HG02610 (cell line): Measurements from ENCODE around the gene CCDC178.

Source experiments
- ATAC-seq: cut with Tn5 transposase; IDR thresholded peaks from one replicate; pipeline ENCODE4 v1.9.1; 2021; ENCODE audit warnings: mild to moderate bottlenecking, moderate library complexity; ENCODE audit not compliant: unreplicated experiment

CCDC178 gene

DNA sequence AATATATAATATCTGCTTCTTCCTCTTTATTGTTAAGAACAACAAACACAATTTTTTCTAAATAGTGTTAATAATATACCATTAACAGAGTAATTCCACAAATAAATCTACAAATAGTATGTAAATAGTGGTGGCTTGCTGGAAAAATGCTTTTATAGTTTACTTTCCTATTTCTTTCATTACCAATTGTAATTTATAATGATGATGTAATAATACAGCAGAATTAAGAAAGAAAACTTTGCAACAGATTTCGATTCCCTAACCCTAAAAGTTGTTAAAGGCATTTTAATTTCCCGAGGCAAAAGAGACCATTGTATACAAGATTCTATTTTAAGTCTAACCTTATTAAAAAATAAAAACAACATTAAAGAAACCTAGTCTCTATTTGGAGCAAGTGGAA, 307.9 kb downstream of the CCDC178 start:
- ATAC-seq, result no peak

DNA sequence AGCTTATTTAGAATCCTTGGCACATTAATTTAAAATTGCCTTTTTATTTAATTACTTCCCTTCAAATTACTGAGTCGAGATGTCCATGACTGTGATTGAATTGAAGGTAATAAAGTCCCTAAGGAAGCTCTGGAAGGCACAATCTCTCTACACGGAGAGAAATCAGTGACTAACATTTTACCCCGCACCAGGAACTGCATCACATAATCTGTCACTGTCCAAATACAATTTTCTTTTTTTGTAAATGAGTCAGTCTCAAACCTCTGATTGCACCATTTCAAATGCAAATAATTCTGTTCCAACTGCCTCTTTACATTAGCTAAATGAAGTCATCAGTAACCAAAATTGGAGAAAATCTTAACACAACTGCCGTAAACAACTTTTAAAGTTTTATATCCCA, 311.9 kb downstream of the CCDC178 start:
- no peak for ATAC-seq

DNA sequence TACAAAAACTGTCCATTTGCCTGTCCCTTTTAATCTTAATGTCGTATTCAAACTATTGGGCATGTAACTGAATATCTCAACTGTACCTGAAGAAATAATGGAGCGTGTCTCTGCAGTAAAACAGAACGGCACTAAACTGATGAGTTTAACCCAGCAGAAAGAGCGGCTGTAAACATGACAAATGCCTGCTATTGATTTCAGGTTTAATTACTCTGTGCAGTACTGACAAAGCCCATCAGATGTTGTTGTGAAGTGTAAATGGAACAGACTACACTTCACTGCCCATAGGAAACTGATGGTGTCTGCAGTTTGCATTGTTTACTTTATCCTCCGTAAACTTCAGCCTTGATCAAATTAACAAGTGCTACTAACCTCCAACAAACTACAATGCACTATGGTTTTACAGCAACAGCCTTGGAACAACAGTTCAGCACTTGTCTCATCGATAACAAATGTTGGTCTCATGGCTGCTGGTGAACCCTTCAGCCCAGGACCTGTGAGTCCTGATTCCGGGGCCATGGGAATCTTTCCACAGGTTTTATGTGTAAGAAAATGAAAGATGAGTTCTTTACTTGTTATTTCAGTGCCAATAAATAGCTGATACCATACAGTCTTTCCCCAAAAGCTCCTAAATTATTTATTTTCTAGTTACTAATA, 316.5 kb downstream of the CCDC178 start:
- ATAC-seq, result no peak

DNA sequence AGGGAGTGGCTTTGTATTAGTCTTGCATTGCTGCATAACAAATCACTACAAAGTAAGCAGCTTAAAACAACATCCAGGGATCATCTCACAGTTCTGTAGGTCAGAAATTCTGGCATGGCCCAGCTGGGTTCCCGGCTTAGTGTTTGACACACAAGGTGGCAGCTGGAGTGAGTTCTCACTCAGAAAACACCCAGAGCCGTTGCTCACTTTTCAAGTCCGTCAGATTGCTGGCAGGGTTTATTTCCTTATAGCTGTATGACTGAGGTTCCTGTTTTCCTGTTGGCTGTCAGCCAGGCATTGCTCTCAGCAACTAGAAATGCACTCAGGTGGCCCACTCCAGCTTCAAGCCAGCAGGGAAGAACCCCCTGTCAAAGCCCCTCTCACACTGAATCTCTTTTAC, 324.1 kb downstream of the CCDC178 start:
- ATAC-seq, result no peak

DNA sequence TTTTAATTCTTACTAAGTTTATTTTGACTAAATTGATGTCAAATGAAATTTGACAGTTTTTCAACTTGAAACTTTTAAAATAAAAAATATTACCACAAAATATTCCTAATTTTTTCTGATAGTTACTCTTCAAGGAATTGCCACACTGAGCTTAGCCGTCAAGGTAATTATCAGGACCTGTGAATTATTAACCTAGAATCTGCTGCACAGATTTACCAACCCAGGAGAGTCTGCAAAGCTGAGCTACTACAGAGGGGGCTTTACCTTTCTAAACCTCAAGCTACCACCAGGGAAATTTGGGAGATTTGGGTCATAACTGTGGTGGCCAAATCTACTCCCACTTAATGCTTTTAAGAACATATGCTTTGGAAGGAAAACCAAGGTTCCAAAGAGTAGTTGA, 324.6 kb downstream of the CCDC178 start:
- ATAC-seq, result no peak

DNA sequence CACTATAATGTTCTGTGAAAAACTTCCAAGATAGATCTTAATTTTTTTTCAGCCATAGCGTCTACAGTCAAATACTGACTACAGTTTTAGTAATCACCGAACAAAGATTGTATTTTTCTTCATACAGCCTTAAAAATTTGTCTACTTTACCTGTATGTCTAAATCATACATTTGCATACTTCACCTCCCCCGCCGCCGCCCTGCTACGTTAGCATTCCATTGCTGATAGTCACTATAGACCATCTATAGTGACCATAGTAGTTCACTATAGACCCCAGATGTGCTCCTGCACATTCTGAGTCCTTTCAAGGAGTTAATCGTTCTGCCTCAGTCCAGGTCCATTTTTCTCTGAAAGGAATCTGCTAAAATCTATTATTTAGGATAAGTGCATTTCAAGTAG, 325.0 kb downstream of the CCDC178 start:
- no peak for ATAC-seq

DNA sequence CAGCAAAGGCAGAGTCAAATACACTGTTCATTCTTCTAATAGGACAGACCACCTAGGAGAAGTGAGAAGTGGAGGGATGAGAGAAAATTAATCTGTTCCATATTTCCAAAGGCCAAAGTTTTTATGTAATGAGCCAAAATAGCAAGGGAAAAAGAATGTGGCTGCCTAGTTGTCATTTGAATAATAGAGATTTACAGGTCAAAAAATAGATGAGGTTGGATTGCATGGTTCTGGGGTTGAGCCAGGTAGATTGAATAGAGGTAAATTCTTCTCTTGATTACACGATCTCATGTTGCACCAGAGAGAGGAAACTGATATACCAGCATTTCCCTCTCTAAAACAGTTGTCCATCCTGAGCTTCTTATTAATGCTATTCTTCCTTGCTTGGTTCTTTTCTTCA, 325.8 kb downstream of the CCDC178 start:
- ATAC-seq, result no peak

DNA sequence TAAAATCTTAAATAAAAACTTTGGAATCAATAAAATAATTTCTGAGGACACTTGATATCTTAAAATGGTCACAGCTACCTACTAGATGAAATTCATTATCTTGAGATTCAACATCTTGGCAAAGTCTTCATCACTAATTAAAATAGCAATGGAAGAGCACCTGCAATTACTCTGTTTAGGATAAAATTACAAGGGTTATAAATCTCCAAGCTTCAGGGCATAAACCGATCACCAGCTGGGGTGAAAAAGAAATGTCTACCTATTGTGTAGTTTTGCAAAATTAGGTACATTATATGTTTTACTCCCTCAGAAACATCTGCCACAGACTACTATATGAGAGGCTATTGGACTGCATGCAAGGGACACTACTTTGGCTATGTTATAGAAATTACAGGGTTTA, 327.1 kb downstream of the CCDC178 start:
- no peak for ATAC-seq

DNA sequence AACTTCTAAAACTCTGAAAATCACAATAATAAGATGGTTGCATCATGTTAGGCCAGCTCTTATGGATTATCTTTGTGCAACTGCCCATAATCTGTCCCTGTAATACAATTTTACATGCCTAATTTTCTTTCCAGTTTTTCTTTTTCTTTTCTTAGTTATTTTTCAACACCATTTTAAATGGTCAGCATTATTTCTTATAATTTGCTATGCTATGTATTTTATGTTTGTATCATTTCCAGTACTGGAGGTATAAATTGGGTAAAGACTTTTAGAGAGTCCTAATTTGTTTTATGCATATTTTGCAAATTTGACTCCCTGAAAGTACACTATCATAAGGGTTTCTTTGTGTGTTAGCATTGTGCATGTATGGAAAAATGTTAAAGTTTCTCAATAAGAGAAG, 333.0 kb downstream of the CCDC178 start:
- ATAC-seq, result no peak

DNA sequence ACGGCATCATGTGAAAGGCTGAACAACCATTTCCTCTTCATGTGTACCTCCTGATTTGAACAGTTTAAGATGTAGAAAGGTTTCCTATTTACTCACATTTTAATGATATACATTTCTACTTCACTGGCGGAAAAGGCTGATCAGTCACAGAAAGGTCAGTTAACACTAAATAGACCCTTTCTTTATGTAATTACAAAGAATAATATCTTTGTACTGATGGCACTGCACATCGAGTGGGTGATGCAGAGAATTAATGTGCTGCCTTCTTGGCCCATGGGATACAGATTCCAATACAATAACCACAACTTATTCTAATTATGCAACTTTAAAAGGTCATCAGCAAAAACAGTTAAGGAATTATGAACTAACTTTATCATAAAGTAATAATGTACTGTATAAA, 339.2 kb downstream of the CCDC178 start:
- no peak for ATAC-seq

DNA sequence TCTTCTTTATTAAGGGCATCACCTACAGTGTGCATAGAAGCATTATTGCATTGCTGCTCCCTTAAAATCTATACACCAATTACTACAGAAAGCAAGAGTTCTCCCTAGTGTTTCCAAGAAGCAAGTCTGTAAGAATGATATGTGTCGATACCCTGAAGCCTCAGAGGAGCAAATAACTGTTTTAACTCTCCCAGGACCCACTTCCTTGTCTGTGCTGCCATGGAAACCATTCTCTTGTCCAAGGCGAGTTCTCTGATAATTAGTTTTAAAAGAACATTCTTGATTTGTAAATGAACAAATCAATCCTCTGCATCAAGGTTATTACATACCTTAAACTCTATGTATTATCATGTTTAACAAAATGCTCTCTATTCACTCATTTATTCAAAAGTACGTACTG, 340.9 kb downstream of the CCDC178 start:
- ATAC-seq, result no peak

DNA sequence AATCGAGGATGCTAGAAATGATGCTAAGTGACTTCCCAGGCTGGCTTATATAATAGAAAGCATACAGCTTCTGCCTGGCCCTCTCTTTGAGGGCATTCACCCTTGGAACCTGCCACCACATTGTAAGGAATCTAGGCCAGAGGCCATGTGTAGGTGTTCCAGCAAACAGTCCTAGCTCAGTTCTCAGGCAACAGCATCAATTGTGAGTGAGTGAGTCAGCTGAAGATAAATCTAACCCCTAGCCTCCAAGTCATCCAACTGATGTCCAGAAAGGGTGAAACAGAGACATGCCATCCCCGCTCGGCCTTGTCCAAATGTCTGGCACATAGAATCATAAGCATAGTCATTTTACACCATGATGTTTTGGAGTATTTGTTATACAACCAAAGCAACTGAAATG, 343.4 kb downstream of the CCDC178 start:
- ATAC-seq, result no peak

DNA sequence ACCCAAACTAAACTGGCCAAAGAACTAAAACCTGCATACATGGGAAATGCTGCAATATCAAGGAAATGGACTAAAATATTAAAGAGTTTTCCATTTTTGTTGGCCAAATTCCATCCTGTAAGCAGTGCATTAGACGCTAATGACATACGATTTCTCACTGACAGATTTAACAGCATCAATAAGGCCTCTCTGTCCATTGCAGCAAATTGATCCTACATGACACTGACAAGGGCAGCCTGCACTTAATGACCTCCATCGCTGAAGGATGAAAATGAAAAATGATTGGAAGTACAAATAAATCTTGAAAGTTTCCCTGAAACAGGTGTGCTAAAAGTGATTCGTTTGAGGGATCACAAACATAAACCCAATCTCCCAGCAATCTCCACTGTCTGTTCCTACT, 350.1 kb downstream of the CCDC178 start:
- no peak for ATAC-seq

DNA sequence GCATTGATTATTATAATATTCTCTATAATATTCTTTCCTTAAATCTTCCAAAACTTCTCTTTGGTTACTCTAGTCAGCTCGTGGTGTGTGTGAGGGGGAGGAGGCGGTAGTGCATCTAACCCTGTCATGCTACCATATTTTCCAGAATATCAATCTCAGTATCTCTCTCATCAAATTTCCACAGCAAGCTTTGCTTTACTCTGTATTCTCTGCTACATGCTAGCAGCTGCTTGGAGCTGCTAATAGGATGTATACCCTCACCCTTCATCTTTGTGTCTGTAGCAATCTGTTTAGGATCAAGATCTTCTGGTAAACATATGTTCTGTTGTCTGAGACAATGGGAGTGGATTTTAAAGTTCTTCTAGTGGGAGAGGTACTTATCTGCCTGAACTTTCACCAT, 363.9 kb downstream of the CCDC178 start:
- no peak for ATAC-seq

DNA sequence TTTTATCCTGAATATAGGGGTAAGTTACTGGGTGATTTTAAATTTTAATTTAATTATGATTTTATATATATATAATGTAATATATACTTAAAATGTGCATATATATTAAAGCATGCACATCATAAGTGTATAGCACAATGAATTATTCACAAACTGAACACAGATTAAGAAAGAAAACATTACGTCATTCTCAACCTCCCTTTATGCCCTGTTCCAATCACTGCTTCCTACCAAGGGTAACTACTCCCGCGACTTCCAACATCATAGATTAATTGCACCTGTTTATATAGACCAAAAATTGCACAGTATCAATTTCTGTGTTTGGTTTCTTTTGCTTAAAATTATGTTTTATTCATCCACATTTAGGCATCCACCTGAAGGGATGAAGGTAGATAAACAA, 366.4 kb downstream of the CCDC178 start:
- no peak for ATAC-seq

DNA sequence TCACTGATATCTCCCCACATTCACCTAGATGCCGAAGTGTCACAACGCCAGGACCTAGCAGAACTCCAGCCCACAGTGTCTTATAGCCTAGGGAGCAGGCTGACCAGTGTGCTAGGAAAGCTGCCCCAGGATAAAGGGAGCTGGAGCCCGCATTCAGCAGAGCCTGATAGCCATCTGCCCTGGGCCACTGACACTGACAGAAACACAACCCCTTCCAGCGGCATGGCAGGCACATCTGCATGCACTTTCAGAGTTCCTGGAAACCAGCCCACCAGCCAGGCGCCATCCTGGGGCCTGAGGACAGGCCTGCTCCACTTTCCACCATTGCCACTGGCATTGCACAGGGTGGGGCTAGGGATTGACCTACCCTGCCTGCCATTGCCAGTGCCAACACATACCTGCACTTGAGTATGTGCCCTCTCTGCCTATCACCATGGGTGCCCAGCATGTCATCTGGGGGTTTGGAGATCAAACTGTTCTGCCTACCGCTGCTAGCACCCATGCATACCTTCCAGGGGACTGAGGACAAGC, 377.6 kb downstream of the CCDC178 start:
- no peak for ATAC-seq

DNA sequence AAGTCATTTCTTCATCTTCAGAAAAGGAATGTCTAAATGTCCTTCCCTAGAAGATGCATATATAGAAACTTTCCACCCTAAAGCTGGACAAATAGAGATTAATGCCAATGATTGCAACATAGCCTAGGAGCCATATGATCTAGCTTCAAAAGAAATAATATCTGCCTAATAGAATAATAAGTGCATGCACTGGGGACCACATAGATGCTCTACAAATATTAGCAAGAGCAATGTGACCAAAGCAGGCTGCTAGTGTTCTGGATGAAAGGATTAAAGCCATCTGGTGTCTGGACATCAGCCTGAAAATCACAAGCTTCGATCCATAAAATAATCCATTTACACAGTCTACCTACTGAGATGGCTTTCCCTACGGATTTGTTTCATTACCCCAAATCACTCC, 387.6 kb downstream of the CCDC178 start:
- no peak for ATAC-seq

DNA sequence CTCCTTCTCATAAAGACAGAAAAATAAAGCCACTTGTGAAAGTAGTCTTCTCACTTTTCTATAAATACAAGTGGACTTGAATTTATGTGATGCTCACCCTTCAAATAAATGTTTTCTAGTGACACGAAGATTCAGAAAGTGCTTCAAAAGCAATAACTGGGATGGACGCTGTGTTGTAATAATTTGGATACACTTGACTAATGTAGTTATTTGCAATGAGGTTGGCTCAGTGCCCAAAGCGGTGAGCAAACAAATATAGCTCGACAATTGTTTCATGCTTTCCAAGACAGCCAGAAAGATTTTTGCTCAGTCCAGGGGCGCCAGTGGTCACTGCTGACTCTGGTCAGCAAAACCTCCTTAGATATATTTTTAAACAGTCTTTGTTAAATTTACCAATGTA, 389.1 kb downstream of the CCDC178 start:
- no peak for ATAC-seq

DNA sequence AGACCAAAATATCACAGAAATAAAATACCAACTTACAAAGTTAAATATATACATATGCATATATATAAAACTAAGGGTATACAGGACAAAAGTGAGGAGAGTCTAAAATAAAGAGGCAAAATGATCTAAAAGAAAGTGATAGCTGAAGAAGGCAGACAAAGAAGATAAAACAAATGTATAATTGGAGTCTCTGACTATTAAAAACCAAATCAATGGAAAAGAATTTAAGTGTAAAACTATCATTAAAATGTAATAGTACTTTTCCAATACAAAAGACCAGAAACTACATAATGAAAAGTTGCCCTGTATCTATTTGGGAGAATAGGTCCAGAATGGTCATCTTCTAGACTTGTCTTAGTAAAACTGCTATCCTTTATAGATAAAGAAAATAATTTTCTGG, 400.3 kb downstream of the CCDC178 start:
- no peak for ATAC-seq

DNA sequence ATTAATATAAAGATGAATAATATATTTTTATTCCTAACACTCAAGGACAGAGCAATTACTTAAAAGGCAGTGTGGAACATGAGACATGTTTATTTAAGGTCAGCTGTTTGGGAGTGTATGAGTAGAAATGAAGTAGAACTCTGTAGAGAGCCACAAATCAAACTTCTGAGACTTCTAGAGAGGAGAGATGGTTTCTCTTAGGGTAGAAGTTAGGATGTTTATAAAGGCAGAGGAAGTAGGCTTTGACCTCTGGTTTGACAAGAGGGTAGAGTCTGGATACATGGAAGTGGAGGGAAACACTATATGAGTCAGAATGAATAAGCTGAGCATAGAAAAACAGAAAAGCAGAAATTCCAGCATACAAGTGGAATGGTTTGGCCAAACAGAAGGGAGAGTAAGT, 405.6 kb downstream of the CCDC178 start:
- no peak for ATAC-seq

DNA sequence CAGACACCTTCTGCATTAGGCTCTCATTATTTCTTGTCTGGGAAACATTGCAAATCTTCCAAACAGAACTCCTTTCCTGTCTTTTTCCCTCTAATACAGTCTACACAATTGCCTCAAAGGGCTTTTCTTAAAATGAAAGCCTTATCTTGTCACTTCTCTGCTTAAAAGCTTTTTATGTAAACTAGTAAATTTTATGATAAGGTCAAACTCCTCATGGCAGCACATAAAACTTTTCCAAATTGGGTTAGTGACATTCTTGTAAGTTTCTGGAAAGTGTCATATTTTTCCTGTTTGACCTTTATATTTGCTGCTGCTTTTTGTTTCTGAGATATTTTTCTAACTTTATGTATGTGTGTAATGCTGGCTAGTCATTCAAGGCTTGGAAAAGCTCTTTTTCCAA, 406.3 kb downstream of the CCDC178 start:
- no peak for ATAC-seq

DNA sequence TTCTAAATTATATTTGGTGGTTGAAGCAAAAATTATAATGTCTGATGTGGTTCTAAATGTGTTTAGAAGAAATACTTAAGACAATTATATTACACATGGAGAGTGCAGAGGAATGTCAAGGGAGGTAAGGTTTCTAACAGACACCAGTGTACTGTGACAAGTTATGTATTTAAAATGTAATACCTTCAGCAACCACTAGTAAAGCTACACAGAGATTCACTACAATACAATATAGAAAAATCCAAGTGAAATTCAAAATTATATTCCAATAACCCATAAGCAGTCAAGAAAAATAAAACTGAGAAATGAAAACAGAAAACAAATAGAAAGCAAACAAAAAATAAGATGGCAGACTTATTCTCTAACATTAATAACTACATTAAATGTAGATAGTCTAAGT, 418.2 kb downstream of the CCDC178 start:
- no peak for ATAC-seq

DNA sequence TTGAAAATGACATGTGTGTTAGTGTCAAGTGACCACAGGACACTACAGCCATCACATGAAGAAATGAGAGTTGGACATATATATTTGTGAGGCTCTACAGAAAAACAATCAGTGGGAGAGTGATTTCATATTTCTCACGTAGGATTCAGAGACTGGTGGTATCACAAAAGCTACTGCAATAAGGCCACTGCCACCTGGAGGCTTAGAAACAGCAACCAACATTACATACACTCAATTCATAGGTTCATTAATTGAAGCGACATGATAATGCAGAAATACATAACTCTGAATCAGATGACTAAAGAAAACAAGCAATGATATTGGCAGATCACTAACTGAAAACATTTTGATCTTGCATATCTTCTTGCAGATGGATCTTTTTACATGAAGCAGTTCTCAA, 419.6 kb downstream of the CCDC178 start:
- ATAC-seq, result no peak
